ENCODE results near the gene ID2.

DNA sequence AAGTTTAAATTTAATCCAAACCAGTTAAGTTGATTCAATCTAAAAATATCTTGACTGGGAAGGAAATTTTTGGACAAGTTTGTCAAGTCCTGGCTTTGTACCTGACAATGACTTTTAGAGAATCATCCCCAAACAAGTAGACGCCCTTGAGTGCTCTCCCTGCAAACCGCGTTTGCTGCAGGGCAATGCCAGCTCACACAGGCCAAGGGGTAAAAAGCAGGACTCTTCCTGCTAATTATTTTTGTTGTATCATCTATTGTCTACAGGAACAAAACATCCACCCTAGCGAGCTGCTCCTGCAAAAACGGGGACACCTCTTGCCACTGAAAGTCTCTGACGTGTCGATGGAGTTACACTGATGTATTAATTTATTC is 10.9 kb downstream of the ID2 start:
- TF ChIP-seq ZNF544 (tag by site-specific recombination; IDR thresholded peaks at IDR 0.05) (no peak), ZEB2 (tag by site-specific recombination; IDR thresholded peaks at IDR 0.05) (no peak), CTCF (tag by site-specific recombination; IDR thresholded peaks at IDR 0.05) (no peak), ZNF707 (tag by site-specific recombination; IDR thresholded peaks at IDR 0.05) (no peak), ZNF184 (tag by site-specific recombination; IDR thresholded peaks at IDR 0.05) (no peak), ZBTB17 (tag by site-specific recombination; IDR thresholded peaks at IDR 0.05) (no peak), ZBTB20 (tag by site-specific recombination; IDR thresholded peaks at IDR 0.05) (no peak), ZNF398 (tag by site-specific recombination; IDR thresholded peaks at IDR 0.05) (no peak)
